ENCODE measurements around the gene AFMID.

GRCh38 chr17:78168903-78169793 is 18.0 kb upstream of the AFMID start:
- no peak for TF ChIP-seq PBX2 (CRISPR knock-in tag; IDR thresholded peaks at IDR 0.05; ENCODE audit: low read depth)
- no peak for TF ChIP-seq PBX2 (tag; conservative IDR thresholded peaks at IDR 0.05; ENCODE audit: low read depth)
- no peak for TF ChIP-seq ZFX (CRISPR knock-in tag; IDR thresholded peaks at IDR 0.05)
